ENCODE data around the gene KNL1.

Gene KNL1

GRCh38 chr15:40684381-40684780 lies 90.3 kb downstream of the KNL1 start:
- Histone ChIP-seq H3K9ac (ENCODE audit: low read length) (no peak overlapping the region), H3K36me3 (ENCODE audit: control insufficient read depth, insufficient read depth, low read length) (no peaks in the 10 kb centered on the region), H3K4me1 (ENCODE audit: control insufficient read depth, insufficient read depth, low read length) (no peaks in the 10 kb centered on the region), H3K9me3 (ENCODE audit: control insufficient read depth, low read length) (no peaks in the 10 kb centered on the region), H3K4me3 (ENCODE audit: low read length) (no peak overlapping the region), H3K27me3 (ENCODE audit: control insufficient read depth, insufficient read depth, low read length) (no peaks in the 10 kb centered on the region)

- Histone ChIP-seq H3K9me3 (ENCODE audit: control insufficient read depth, low read length) (no peaks in the 10 kb centered on the region), H3K36me3 (ENCODE audit: control insufficient read depth, insufficient read depth, low read length) (no peaks in the 10 kb centered on the region), H3K27me3 (ENCODE audit: control insufficient read depth, insufficient read depth, low read length) (no peaks in the 10 kb centered on the region), H3K4me3 (ENCODE audit: low read length) (no peak overlapping the region), H3K9ac (ENCODE audit: low read length) (no peak overlapping the region), H3K4me1 (ENCODE audit: control insufficient read depth, insufficient read depth, low read length) (no peaks in the 10 kb centered on the region)
Measured at GRCh38 chr15:40685376-40685775, 91.3 kb downstream of the KNL1 start.

GRCh38 chr15:40688932-40689799 lies 95.1 kb downstream of the KNL1 start:
- H3K9ac ChIP-seq (ENCODE audit: low read length): no peak overlapping the region
- peaks cover 12% of the 10 kb centered on the region for H3K4me1 ChIP-seq (ENCODE audit: control insufficient read depth, insufficient read depth, low read length)
- H3K4me3 ChIP-seq (ENCODE audit: low read length): no peak overlapping the region
- no peaks in the 10 kb centered on the region for H3K9me3 ChIP-seq (ENCODE audit: control insufficient read depth, low read length)
- H3K27me3 ChIP-seq (ENCODE audit: control insufficient read depth, insufficient read depth, low read length): no peaks in the 10 kb centered on the region
- H3K36me3 ChIP-seq (ENCODE audit: control insufficient read depth, insufficient read depth, low read length): no peaks in the 10 kb centered on the region

- H3K36me3 ChIP-seq (ENCODE audit: control insufficient read depth, insufficient read depth, low read length): no peaks in the 10 kb centered on the region
- H3K4me1 ChIP-seq (ENCODE audit: control insufficient read depth, insufficient read depth, low read length): peaks cover 19% of the 10 kb centered on the region
- H3K4me3 ChIP-seq (ENCODE audit: low read length): no peak overlapping the region
- H3K9me3 ChIP-seq (ENCODE audit: control insufficient read depth, low read length): no peaks in the 10 kb centered on the region
- no peaks in the 10 kb centered on the region for H3K27me3 ChIP-seq (ENCODE audit: control insufficient read depth, insufficient read depth, low read length)
- no peak overlapping the region for H3K9ac ChIP-seq (ENCODE audit: low read length)
Measured at GRCh38 chr15:40691737-40692136, 97.7 kb downstream of the KNL1 start.

GRCh38 chr15:40693904-40694687 lies 100.0 kb downstream of the KNL1 start:
- Histone ChIP-seq H3K9me3 (ENCODE audit: control insufficient read depth, low read length) (no peaks in the 10 kb centered on the region), H3K9ac (ENCODE audit: low read length) (peak overlapping the region; percentile 99), H3K27me3 (ENCODE audit: control insufficient read depth, insufficient read depth, low read length) (no peaks in the 10 kb centered on the region), H3K4me3 (ENCODE audit: low read length) (peak overlapping the region; percentile 97), H3K4me1 (ENCODE audit: control insufficient read depth, insufficient read depth, low read length) (peaks cover 19% of the 10 kb centered on the region), H3K36me3 (ENCODE audit: control insufficient read depth, insufficient read depth, low read length) (no peaks in the 10 kb centered on the region)

GRCh38 chr15:40694688-40695468 lies 100.8 kb downstream of the KNL1 start, which contains the start of gene RAD51:
Gene RAD51, plus strand, starts transcription at chr15:40695174. Its CDS starts 3,585 bp downstream, at chr15:40698759.
- Histone ChIP-seq H3K4me3 (ENCODE audit: low read length) (peak within 1 kb of the TSS; percentile 97), H3K9ac (ENCODE audit: low read length) (peak within 1 kb of the TSS; percentile 99), H3K9me3 (ENCODE audit: control insufficient read depth, low read length) (no peaks in the 10 kb centered on the region), H3K4me1 (ENCODE audit: control insufficient read depth, insufficient read depth, low read length) (peaks cover 19% of the 10 kb centered on the region), H3K27me3 (ENCODE audit: control insufficient read depth, insufficient read depth, low read length) (no peaks in the 10 kb centered on the region), H3K36me3 (ENCODE audit: control insufficient read depth, insufficient read depth, low read length) (no peaks in the 10 kb centered on the region)

GRCh38 chr15:40695469-40695890 lies 101.4 kb downstream of the KNL1 start:
- peaks cover 19% of the 10 kb centered on the region for H3K4me1 ChIP-seq (ENCODE audit: control insufficient read depth, insufficient read depth, low read length)
- no peaks in the 10 kb centered on the region for H3K27me3 ChIP-seq (ENCODE audit: control insufficient read depth, insufficient read depth, low read length)
- peak overlapping the region; percentile 99 for H3K9ac ChIP-seq (ENCODE audit: low read length)
- H3K36me3 ChIP-seq (ENCODE audit: control insufficient read depth, insufficient read depth, low read length): no peaks in the 10 kb centered on the region
- H3K4me3 ChIP-seq (ENCODE audit: low read length): peak overlapping the region; percentile 97
- H3K9me3 ChIP-seq (ENCODE audit: control insufficient read depth, low read length): no peaks in the 10 kb centered on the region

GRCh38 chr15:40696228-40696627 lies 102.2 kb downstream of the KNL1 start:
- Histone ChIP-seq H3K9ac (ENCODE audit: low read length) (no peak overlapping the region), H3K27me3 (ENCODE audit: control insufficient read depth, insufficient read depth, low read length) (no peaks in the 10 kb centered on the region), H3K4me3 (ENCODE audit: low read length) (no peak overlapping the region), H3K4me1 (ENCODE audit: control insufficient read depth, insufficient read depth, low read length) (peaks cover 19% of the 10 kb centered on the region), H3K36me3 (ENCODE audit: control insufficient read depth, insufficient read depth, low read length) (no peaks in the 10 kb centered on the region), H3K9me3 (ENCODE audit: control insufficient read depth, low read length) (no peaks in the 10 kb centered on the region)

- no peaks in the 10 kb centered on the region for H3K36me3 ChIP-seq (ENCODE audit: control insufficient read depth, insufficient read depth, low read length)
- no peaks in the 10 kb centered on the region for H3K27me3 ChIP-seq (ENCODE audit: control insufficient read depth, insufficient read depth, low read length)
- no peak overlapping the region for H3K9ac ChIP-seq (ENCODE audit: low read length)
- no peaks in the 10 kb centered on the region for H3K9me3 ChIP-seq (ENCODE audit: control insufficient read depth, low read length)
- no peak overlapping the region for H3K4me3 ChIP-seq (ENCODE audit: low read length)
- H3K4me1 ChIP-seq (ENCODE audit: control insufficient read depth, insufficient read depth, low read length): peaks cover 12% of the 10 kb centered on the region
Measured at GRCh38 chr15:40697916-40698315, 103.9 kb downstream of the KNL1 start.

- Histone ChIP-seq H3K4me3 (ENCODE audit: low read length) (no peak overlapping the region), H3K4me1 (ENCODE audit: control insufficient read depth, insufficient read depth, low read length) (no peaks in the 10 kb centered on the region), H3K36me3 (ENCODE audit: control insufficient read depth, insufficient read depth, low read length) (no peaks in the 10 kb centered on the region), H3K9me3 (ENCODE audit: control insufficient read depth, low read length) (no peaks in the 10 kb centered on the region), H3K9ac (ENCODE audit: low read length) (no peak overlapping the region), H3K27me3 (ENCODE audit: control insufficient read depth, insufficient read depth, low read length) (no peaks in the 10 kb centered on the region)
Measured at GRCh38 chr15:40702077-40702476, 108.0 kb downstream of the KNL1 start.

- no peak overlapping the region for H3K4me3 ChIP-seq (ENCODE audit: low read length)
- no peaks in the 10 kb centered on the region for H3K36me3 ChIP-seq (ENCODE audit: control insufficient read depth, insufficient read depth, low read length)
- H3K27me3 ChIP-seq (ENCODE audit: control insufficient read depth, insufficient read depth, low read length): no peaks in the 10 kb centered on the region
- H3K4me1 ChIP-seq (ENCODE audit: control insufficient read depth, insufficient read depth, low read length): no peaks in the 10 kb centered on the region
- H3K9ac ChIP-seq (ENCODE audit: low read length): no peak overlapping the region
- no peaks in the 10 kb centered on the region for H3K9me3 ChIP-seq (ENCODE audit: control insufficient read depth, low read length)
Measured at GRCh38 chr15:40706121-40706520, 112.1 kb downstream of the KNL1 start.

Measured in mucosa of stomach (tissue), 1 donor.